HK-2 (cell line): ENCODE measurements around the gene FAM53A.

Experiments
- DNase-seq: peaks from one replicate; pipeline ENCODE4 v3.0.0-alpha.2; 2018; ENCODE audit not compliant: unreplicated experiment

The FAM53A gene

GRCh38 chr4:1592068-1592708 lies 91.9 kb downstream of the FAM53A start:
- DNase-seq, result no peak

GRCh38 chr4:1591107-1591506 lies 93.0 kb downstream of the FAM53A start:
- DNase-seq, result no peak

- no peak for DNase-seq
Observed at GRCh38 chr4:1590244-1590643, 93.9 kb downstream of the FAM53A start.
